ENCODE results near the gene IL25.

Gene IL25

DNA sequence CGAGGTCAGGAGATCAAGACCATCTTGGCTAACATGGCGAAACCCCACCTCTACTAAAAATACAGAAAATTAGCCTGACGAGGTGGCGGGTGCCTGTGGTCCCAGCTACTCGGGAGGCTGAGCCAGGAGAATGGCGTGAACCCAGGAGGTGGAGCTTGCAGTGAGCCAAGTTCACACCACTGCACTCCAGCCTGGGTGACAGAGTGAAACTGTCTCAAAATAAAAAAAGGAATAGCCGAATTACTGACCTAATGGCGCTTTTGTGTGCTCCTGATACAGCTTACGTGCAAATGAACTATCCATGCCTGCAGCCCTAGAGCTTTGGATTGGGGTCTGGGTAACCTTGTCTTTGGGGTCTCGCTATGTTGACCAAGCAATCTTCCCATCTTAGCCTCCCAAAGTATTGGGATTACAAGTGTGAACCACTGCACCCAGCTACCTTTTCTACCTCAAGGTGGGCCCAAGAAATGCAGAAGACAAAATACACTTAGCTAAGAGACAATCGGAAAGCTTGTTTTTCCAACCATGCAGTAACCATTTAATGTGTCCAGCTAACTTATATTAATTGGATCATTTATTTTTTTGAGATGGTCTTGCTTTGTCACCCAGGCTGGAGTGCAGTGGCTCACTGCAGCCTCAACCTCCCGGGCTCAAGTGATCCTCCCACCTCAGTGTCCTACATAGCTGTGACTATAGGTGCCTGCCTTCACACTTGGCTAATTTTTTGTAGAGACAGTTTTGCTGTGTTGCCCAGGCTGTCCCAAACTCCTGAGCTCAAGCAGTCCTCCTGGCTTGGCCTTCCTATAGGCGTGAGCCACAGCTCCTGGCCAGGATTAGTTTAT lies 45.9 kb upstream of the IL25 start:
- Histone ChIP-seq H3K27ac (ENCODE audit: low read length) (no peak overlapping the region), H3K36me3 (ENCODE audit: insufficient read depth, low read length) (peaks cover 36% of the 10 kb centered on the region), H2AFZ (ENCODE audit: low read depth, low read length) (no peak overlapping the region), H3K27me3 (ENCODE audit: insufficient read depth, low read length, poor library complexity) (no peaks in the 10 kb centered on the region), H3K4me1 (ENCODE audit: insufficient read depth, low read length) (peaks cover 21% of the 10 kb centered on the region), H3K4me2 (ENCODE audit: insufficient read depth, low read length) (no peak overlapping the region), H3K9me3 (ENCODE audit: insufficient read depth, low read length, severe bottlenecking) (no peaks in the 10 kb centered on the region), H3K9ac (ENCODE audit: low read depth, low read length) (no peak overlapping the region), H3K79me2 (ENCODE audit: insufficient read depth, low read length) (peaks cover 26% of the 10 kb centered on the region), H3K4me3 (ENCODE audit: low read depth in 1 of 2, low read length in 2 of 2) (no peak overlapping the region), H4K20me1 (ENCODE audit: insufficient read depth, low read length) (peaks cover 22% of the 10 kb centered on the region)
- peak; percentile 17; the same call in 1 of the 3 replicates for ATAC-seq (ENCODE audit: insufficient read depth, low read depth)
- no peak for DNase-seq
- no peak for TF ChIP-seq EZH2 (IDR thresholded peaks at IDR 0.05; ENCODE audit: borderline replicate concordance, low read depth, low read length, severe bottlenecking)
- TF ChIP-seq, protein P1, sequence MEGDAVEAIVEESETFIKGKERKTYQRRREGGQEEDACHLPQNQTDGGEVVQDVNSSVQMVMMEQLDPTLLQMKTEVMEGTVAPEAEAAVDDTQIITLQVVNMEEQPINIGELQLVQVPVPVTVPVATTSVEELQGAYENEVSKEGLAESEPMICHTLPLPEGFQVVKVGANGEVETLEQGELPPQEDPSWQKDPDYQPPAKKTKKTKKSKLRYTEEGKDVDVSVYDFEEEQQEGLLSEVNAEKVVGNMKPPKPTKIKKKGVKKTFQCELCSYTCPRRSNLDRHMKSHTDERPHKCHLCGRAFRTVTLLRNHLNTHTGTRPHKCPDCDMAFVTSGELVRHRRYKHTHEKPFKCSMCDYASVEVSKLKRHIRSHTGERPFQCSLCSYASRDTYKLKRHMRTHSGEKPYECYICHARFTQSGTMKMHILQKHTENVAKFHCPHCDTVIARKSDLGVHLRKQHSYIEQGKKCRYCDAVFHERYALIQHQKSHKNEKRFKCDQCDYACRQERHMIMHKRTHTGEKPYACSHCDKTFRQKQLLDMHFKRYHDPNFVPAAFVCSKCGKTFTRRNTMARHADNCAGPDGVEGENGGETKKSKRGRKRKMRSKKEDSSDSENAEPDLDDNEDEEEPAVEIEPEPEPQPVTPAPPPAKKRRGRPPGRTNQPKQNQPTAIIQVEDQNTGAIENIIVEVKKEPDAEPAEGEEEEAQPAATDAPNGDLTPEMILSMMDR (IDR thresholded peaks at IDR 0.05; ENCODE audit: borderline replicate concordance, extremely low read depth, low read length, poor library complexity, severe bottlenecking): peak; percentile 13

DNA sequence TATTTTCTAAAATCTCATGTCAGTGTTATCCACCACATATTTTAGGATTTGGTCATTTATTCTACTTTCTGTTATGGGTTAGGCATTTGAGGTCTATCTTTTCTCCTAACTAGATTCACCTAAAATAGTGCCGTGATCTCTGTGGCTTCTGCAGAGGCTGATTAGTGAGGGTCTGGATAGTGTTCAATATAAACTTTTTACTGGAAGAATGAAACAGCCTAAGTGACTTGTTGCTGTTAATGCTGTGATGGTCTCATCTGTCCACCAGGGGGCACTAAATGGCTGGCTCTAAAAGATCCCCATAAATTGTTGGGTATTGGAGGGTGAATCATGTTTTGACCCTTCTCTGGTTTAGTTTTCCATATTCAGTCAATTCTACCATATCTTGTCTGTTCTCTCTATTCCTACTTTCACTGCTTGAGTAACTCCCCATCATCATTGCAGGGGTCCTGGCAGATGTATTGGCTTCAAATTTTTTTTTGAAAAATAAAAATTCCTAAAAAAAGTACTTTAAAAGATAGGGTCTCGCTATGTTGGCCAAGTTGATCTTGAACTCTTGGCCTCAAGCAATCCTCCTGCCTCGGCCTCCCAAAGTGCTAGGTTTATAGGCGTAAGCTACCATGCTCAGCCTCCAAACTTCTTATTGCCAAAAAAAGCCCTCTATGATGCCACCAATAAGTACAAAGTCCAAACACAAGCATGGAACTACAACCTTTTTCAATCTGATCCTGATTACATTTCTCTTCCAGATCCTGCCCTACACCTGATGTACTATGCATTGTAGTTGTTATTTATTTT lies 44.5 kb upstream of the IL25 start:
- Histone ChIP-seq H3K9me3 (ENCODE audit: insufficient read depth, low read length, severe bottlenecking) (no peaks in the 10 kb centered on the region), H3K4me3 (ENCODE audit: low read depth in 1 of 2, low read length in 2 of 2) (no peak overlapping the region), H3K79me2 (ENCODE audit: insufficient read depth, low read length) (peaks cover 11% of the 10 kb centered on the region), H3K27me3 (ENCODE audit: insufficient read depth, low read length, poor library complexity) (no peaks in the 10 kb centered on the region), H4K20me1 (ENCODE audit: insufficient read depth, low read length) (peaks cover 9% of the 10 kb centered on the region; the same call in 1 of the 2 replicates), H3K9ac (ENCODE audit: low read depth, low read length) (no peak overlapping the region), H3K4me1 (ENCODE audit: insufficient read depth, low read length) (peaks cover 11% of the 10 kb centered on the region), H3K27ac (ENCODE audit: low read length) (no peak overlapping the region), H3K4me2 (ENCODE audit: insufficient read depth, low read length) (no peak overlapping the region), H3K36me3 (ENCODE audit: insufficient read depth, low read length) (peaks cover 24% of the 10 kb centered on the region), H2AFZ (ENCODE audit: low read depth, low read length) (no peak overlapping the region)
- peak; percentile 81 for ATAC-seq (ENCODE audit: insufficient read depth, low read depth)
- TF ChIP-seq, protein P1 (IDR thresholded peaks at IDR 0.05; ENCODE audit: borderline replicate concordance, extremely low read depth, low read length, poor library complexity, severe bottlenecking): peak; percentile 90
- TF ChIP-seq EZH2 (IDR thresholded peaks at IDR 0.05; ENCODE audit: borderline replicate concordance, low read depth, low read length, severe bottlenecking): no peak
- peak; percentile 66 for DNase-seq

DNA sequence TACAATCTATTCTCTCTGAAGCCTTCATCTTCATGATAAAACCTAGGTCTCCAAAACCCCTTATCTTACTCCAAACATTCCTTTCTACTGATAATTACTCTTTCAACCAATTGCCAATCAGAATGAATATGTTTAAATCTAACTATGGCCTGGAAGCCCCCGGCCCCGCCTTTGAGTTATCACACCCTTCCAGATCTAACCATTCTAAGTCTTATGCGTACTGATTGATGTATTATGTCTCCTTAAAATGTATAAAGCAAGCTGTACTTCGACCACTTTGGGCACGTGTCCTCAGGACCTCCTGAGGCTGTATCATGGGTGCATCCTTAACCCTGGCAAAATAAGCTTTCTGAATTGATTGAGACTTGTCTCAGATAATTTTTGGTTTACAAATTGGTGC lies 37.0 kb upstream of the IL25 start:
- Histone ChIP-seq H3K4me1 (ENCODE audit: insufficient read depth, low read length) (no peaks in the 10 kb centered on the region), H3K27me3 (ENCODE audit: insufficient read depth, low read length, poor library complexity) (no peaks in the 10 kb centered on the region), H3K9ac (ENCODE audit: low read depth, low read length) (no peak overlapping the region), H3K27ac (ENCODE audit: low read length) (no peak overlapping the region), H2AFZ (ENCODE audit: low read depth, low read length) (no peak overlapping the region), H3K4me3 (ENCODE audit: low read depth in 1 of 2, low read length in 2 of 2) (no peak overlapping the region), H4K20me1 (ENCODE audit: insufficient read depth, low read length) (no peaks in the 10 kb centered on the region), H3K4me2 (ENCODE audit: insufficient read depth, low read length) (no peak overlapping the region), H3K79me2 (ENCODE audit: insufficient read depth, low read length) (no peaks in the 10 kb centered on the region), H3K36me3 (ENCODE audit: insufficient read depth, low read length) (no peaks in the 10 kb centered on the region), H3K9me3 (ENCODE audit: insufficient read depth, low read length, severe bottlenecking) (peaks cover 16% of the 10 kb centered on the region)
- ATAC-seq (ENCODE audit: insufficient read depth, low read depth) (no peak), DNase-seq (no peak)
- no peak for TF ChIP-seq EZH2 (IDR thresholded peaks at IDR 0.05; ENCODE audit: borderline replicate concordance, low read depth, low read length, severe bottlenecking)
- TF ChIP-seq, protein P1 (IDR thresholded peaks at IDR 0.05; ENCODE audit: borderline replicate concordance, extremely low read depth, low read length, poor library complexity, severe bottlenecking): no peak
